ENCODE results near the gene MED20.
A peak's percentile ranks its signal among the peaks of the same experiment; 100 is the strongest.

MED20 gene

DNA sequence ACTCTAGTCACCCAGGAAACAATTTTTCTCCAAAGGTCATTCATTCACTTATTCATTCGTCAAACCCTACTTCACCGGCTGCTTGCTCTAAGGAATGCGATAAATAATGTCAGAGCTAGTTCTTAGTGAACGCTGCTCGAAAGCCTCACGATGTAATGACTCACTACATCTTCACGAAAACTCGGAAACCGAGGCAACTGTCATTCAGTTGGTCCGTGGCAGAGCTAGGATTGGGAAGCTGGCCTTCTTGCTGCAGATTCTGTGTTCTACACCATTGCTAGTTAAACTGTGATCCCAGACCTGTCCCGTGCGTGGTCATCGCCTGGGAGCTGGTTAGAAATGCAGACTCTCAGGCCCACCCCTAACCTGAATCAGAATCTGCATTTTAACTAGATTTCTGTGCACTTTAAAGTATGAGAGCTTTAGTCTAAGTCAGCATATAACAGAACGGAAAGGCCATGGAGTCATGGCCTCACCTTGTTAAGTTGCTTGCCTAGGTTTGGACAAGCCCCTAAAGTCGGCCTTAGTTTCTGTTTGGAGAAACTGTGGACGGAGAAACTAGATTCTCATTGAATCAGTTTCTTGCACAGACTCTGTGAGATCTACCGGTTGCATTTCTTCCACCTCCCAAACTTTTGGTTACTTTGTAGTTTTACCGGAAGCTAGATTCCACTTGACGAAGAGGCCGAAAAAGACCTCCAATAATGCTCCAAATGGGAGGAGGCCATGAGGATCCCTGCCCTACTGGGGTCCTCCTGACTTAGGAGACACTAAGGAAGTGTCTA lies 21.3 kb upstream of the MED20 start:
- in situ Hi-C loops (cut with MboI; ENCODE audit: low pct_unique_long_range_greater_than_20kb, low sequenced_read_pairs) = loop anchor here (25.0 kb wide), 1 partner anchor 95 kb away; no protein-coding TSS in a partner anchor
- DNase-seq = no peak

- DNase-seq = peak; percentile 84
- in situ Hi-C loops (cut with MboI; ENCODE audit: low pct_unique_long_range_greater_than_20kb, low sequenced_read_pairs) = loop anchor here (25.0 kb wide), 1 partner anchor 96 kb away; no protein-coding TSS in a partner anchor
These were observed 20.5 kb upstream of the MED20 start, which contains the start of gene CCND3 for GRCh38 chr6:41941280-41942066. Gene CCND3 (minus strand): TSS chr6:41941808. CDS start chr6:41941649, 159 bp downstream.

DNA sequence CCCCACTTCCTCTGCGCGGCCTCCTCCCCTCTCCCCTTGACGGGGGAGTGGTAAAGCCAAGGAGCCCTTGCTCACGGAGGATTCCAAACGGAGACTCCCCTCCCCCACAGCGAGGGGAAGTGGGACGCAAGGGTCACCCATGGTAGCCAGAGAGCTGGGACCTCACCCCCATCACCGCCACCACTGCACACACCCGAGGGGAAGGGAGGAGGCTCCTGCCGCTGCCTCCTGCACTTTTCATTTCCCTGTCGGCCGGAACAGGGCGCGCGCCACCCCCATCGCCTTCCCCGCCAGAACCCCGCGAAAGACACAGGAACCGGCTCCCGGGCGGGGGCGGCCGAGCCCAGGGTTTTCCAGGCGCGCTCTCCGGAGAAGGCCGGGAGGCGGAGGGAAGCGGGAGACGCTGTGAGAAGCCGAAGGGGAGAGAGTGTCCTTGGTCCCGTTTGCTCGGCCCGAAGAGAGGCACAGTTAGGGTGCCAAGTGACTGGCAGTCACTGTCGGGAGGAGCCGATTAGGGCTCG lies 19.9 kb upstream of the MED20 start:
- DNase-seq = peak; percentile 88
- in situ Hi-C loops (cut with MboI; ENCODE audit: low pct_unique_long_range_greater_than_20kb, low sequenced_read_pairs) = loop anchor here (25.0 kb wide), 1 partner anchor 96 kb away; no protein-coding TSS in a partner anchor

DNA sequence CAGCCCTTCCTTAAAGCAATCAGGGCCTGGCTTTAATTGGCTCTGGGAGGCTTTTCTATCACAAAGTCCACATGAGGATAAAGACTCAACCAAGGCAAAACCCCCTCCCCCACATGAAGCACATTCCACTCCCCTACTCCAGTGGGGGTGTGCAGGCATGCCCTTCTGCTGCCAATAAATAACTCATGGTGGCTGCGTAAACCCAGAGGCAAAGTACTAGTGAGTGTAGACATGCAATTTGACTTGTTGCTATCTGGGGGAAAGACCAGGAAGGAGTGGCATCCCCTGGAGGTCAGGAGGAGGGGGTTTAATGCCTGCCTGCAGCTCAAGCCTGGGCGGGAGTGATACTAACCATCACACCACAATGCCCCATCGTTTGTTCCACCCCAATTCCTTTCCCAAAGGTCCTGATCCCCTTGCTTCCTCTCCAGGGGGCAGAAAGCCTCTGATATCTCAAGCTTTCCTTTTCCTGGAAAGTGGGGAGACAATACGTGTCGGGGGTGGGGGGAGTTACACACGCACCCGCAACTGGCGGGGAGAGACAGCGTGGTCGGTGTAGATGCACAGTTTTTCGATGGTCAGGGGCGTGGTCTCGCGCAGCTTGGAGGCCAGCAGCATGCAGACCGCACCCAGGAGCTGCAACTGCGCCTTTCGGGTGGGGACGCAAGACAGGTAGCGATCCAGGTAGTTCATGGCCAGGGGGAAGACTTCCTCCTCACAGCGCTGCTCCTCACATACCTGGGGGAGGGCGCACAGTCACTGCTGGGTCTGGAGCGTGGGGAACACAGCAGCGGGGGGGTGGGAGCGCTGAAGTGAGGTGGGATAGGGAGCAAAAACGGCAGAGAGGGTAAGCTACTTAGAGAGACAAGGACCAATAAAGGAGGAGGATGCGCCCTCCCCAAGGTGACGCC lies 19.2 kb upstream of the MED20 start:
- in situ Hi-C loops (cut with MboI; ENCODE audit: low pct_unique_long_range_greater_than_20kb, low sequenced_read_pairs) = loop anchor here (25.0 kb wide), 1 partner anchor 97 kb away; no protein-coding TSS in a partner anchor

GRCh38 chr6:41939176-41939847 lies 18.4 kb upstream of the MED20 start:
- peak; percentile 97 for DNase-seq
- in situ Hi-C loops (cut with MboI; ENCODE audit: low pct_unique_long_range_greater_than_20kb, low sequenced_read_pairs) = loop anchor here (25.0 kb wide), 1 partner anchor 98 kb away; no protein-coding TSS in a partner anchor

More for the DNA sequence above, 19.2 kb upstream of the MED20 start:
- peak; percentile 36 for DNase-seq

DNA sequence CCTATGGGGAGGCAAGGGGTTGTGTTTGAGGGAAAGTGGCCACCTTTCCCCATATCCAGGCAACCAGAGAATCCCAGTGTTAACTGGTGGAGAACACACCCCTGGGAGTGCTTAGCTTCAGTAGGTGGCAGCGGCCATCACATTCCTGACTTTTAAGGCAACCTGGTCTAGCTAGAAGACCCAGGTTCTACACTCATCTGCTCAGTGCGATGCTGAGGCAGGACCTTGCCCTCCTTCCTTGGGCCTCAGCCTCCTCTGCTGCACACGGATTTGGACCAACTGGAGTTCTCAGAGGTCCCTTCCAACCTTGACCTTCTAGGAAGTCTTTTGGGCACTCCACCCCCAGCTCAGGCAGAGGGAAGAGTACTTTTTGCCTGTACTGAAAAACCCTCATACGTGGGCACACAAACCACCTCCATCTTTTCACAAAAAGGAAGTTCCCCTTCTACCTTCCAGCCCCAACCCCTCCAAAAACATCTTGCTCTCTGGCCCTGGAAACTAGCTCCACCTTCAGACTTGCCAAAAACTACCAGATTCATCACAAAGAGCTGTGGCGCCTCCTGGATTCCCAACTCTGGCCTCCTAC lies 17.7 kb upstream of the MED20 start:
- in situ Hi-C loops (cut with MboI; ENCODE audit: low pct_unique_long_range_greater_than_20kb, low sequenced_read_pairs) = loop anchor here (25.0 kb wide), 1 partner anchor 99 kb away; no protein-coding TSS in a partner anchor
- DNase-seq = no peak

GRCh38 chr6:41937861-41938574 lies 17.1 kb upstream of the MED20 start:
- in situ Hi-C loops (cut with MboI; ENCODE audit: low pct_unique_long_range_greater_than_20kb, low sequenced_read_pairs) = loop anchor here (25.0 kb wide), 1 partner anchor 99 kb away; no protein-coding TSS in a partner anchor
- peak; percentile 93 for DNase-seq

GRCh38 chr6:41937472-41937860 lies 16.5 kb upstream of the MED20 start:
- in situ Hi-C loops (cut with MboI; ENCODE audit: low pct_unique_long_range_greater_than_20kb, low sequenced_read_pairs) = loop anchor here (25.0 kb wide), 1 partner anchor 100 kb away; no protein-coding TSS in a partner anchor
- no peak for DNase-seq

DNA sequence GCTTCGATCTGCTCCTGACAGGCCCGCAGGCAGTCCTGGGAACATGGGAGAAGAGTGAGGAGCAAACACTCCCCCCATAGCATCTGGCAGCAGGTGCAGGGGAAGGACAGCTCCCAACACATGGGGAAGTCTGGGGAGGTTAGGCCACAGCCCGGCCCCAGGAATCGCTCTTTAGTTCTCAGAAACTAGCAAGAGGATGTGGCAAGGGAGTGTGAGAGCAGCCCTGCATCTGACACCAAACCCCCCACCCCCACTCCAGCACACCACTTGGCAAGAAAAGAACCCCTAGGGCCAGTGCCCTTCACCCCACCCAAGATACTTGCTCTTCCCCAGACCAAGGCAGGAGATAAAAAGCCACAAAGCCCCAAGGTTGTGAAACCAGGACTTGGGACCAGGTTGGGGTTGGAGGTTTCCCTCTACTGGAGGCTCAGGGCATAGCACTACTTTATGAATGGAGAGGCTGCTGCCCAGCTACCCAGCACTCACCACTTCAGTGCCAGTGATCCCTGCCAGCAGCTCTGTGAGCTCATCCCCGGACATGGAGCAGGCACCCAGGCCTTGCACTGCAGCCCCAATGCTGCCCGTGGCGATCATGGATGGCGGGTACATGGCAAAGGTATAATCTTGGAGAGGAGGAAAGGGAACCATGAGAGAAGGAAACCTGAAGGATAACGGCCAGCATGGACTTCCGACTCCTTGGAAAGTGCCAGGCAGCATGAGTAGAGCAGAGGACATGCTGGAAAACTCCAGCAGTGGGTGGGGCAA lies 15.3 kb upstream of the MED20 start:
- peak; percentile 99 for DNase-seq
- in situ Hi-C loops (cut with MboI; ENCODE audit: low pct_unique_long_range_greater_than_20kb, low sequenced_read_pairs) = loop anchor here (25.0 kb wide), 1 partner anchor 101 kb away; no protein-coding TSS in a partner anchor

- DNase-seq = no peak
- in situ Hi-C loops (cut with MboI; ENCODE audit: low pct_unique_long_range_greater_than_20kb, low sequenced_read_pairs) = loop anchor here (25.0 kb wide), 1 partner anchor 102 kb away; no protein-coding TSS in a partner anchor
These were observed 14.7 kb upstream of the MED20 start for GRCh38 chr6:41935685-41936072.

GRCh38 chr6:41935193-41935574 lies 14.2 kb upstream of the MED20 start:
- DNase-seq = no peak
- in situ Hi-C loops (cut with MboI; ENCODE audit: low pct_unique_long_range_greater_than_20kb, low sequenced_read_pairs) = loop anchor here (25.0 kb wide), 1 partner anchor 102 kb away; no protein-coding TSS in a partner anchor

GRCh38 chr6:41934278-41935192 lies 13.6 kb upstream of the MED20 start:
- DNase-seq = no peak
- in situ Hi-C loops (cut with MboI; ENCODE audit: low pct_unique_long_range_greater_than_20kb, low sequenced_read_pairs) = loop anchor here (25.0 kb wide), 1 partner anchor 103 kb away; no protein-coding TSS in a partner anchor

DNA sequence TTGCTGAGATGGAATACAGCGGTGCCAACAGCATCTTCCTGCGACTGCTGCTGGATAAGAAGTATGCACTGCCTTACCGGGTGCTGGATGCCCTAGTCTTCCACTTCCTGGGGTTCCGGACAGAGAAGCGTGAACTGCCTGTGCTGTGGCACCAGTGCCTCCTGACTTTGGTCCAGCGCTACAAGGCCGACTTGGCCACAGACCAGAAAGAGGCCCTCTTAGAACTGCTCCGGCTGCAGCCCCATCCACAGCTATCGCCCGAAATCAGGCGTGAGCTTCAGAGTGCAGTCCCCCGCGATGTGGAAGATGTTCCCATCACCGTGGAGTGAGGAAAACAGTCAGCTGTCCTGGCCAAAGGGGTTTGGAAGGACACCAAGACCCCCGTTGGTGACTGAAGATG lies 11.4 kb upstream of the MED20 start:
- no peak for DNase-seq
- in situ Hi-C loops (cut with MboI; ENCODE audit: low pct_unique_long_range_greater_than_20kb, low sequenced_read_pairs) = loop anchor here (25.0 kb wide), 1 partner anchor 105 kb away; no protein-coding TSS in a partner anchor

- DNase-seq = no peak
- in situ Hi-C loops (cut with MboI; ENCODE audit: low pct_unique_long_range_greater_than_20kb, low sequenced_read_pairs) = loop anchor here (25.0 kb wide), 1 partner anchor 106 kb away; no protein-coding TSS in a partner anchor
These were observed 10.9 kb upstream of the MED20 start for GRCh38 chr6:41931792-41932191.

- DNase-seq = no peak
- in situ Hi-C loops (cut with MboI; ENCODE audit: low pct_unique_long_range_greater_than_20kb, low sequenced_read_pairs) = loop anchor here (25.0 kb wide), 1 partner anchor 107 kb away; no protein-coding TSS in a partner anchor
These were observed 9.0 kb upstream of the MED20 start for GRCh38 chr6:41929924-41930323.
